ENCODE measurements around the gene HOOK1. TPM values are rescaled to one million over a fixed set of nuclear protein-coding genes. Genes with fewer than 3 reads are reported as not detected.

HOOK1 gene
- total RNA-seq (2021; ENCODE audit: unreplicated experiment), result 0.57 TPM
- 0.13 TPM for polyA plus RNA-seq (2012; ENCODE audit: insufficient read length)
- percentile 31 among the genes with signal in this experiment for Bru-seq, nascent RNA
- percentile 31 among the genes with signal in this experiment for BruChase-seq, experiment 1, labeled RNA remaining after a 2-hour chase
- BruChase-seq, experiment 2, labeled RNA remaining after a 6-hour chase, result percentile 36 among the genes with signal in this experiment
- long read RNA-seq, full-length matches to known transcripts, result 2 of 2 reads
- long read RNA-seq, partial matches to known transcripts, result 0 of 2 reads
- long read RNA-seq, other reads (novel, unspliced or antisense), result 0 of 2 reads

GRCh38 chr1:59814901-59815825 lies at the start of gene HOOK1:
HOOK1 (plus strand) TSS chr1:59814949; CDS start chr1:59815118, 169 bp downstream.
- no peaks in the 10 kb centered on the region for H3K9me3 ChIP-seq (ENCODE audit: control insufficient read depth, insufficient read depth, low read depth, low read length)
- BruUV-seq (replicated peaks), result no TSS peak
- peaks cover 6% of the 10 kb centered on the region; the same call in 1 of the 2 replicates for H3K4me1 ChIP-seq (ENCODE audit: control insufficient read depth, insufficient read depth, low read length)
- H3K4me3 ChIP-seq (ENCODE audit: low read depth in 2 of 2, low read length in 2 of 2), result peak within 1 kb of the TSS; percentile 30 to 43
- ChIA-PET CTCF (no interaction called here), POLR2A (no interaction called here)
- H3K27me3 ChIP-seq (ENCODE audit: control insufficient read depth, insufficient read depth, low read length), result peaks cover 32% of the 10 kb centered on the region
- ATAC-seq (peak; percentile 80), DNase-seq (ENCODE audit: low read depth, low spot score) (no peak)
- no peak within 1 kb of the TSS for H3K27ac ChIP-seq (ENCODE audit: low read length)
- in situ Hi-C loops (cut with HindIII; ENCODE audit: low pct_unique_long_range_greater_than_20kb, low sequenced_read_pairs) (no loop called here), intact Hi-C loops (cut with micrococcal nuclease; ENCODE audit: unreplicated experiment) (no loop called here)
- TF ChIP-seq TCF7L2 (IDR thresholded peaks at IDR 0.05; ENCODE audit: low read depth, low read length) (no peak), SIN3A (IDR thresholded peaks at IDR 0.05; ENCODE audit: borderline replicate concordance, insufficient read depth, low read depth, low read length) (no peak), POLR2AphosphoS5 (IDR thresholded peaks at IDR 0.05; ENCODE audit: low read depth, low read length) (no peak), CTCF (IDR thresholded peaks at IDR 0.05) (no peak)
- TF ChIP-seq, protein P1, sequence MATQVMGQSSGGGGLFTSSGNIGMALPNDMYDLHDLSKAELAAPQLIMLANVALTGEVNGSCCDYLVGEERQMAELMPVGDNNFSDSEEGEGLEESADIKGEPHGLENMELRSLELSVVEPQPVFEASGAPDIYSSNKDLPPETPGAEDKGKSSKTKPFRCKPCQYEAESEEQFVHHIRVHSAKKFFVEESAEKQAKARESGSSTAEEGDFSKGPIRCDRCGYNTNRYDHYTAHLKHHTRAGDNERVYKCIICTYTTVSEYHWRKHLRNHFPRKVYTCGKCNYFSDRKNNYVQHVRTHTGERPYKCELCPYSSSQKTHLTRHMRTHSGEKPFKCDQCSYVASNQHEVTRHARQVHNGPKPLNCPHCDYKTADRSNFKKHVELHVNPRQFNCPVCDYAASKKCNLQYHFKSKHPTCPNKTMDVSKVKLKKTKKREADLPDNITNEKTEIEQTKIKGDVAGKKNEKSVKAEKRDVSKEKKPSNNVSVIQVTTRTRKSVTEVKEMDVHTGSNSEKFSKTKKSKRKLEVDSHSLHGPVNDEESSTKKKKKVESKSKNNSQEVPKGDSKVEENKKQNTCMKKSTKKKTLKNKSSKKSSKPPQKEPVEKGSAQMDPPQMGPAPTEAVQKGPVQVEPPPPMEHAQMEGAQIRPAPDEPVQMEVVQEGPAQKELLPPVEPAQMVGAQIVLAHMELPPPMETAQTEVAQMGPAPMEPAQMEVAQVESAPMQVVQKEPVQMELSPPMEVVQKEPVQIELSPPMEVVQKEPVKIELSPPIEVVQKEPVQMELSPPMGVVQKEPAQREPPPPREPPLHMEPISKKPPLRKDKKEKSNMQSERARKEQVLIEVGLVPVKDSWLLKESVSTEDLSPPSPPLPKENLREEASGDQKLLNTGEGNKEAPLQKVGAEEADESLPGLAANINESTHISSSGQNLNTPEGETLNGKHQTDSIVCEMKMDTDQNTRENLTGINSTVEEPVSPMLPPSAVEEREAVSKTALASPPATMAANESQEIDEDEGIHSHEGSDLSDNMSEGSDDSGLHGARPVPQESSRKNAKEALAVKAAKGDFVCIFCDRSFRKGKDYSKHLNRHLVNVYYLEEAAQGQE (IDR thresholded peaks at IDR 0.05; ENCODE audit: insufficient read depth in 1 of 2, low read depth in 2 of 2, low read length in 1 of 2), result no peak
- H3K36me3 ChIP-seq (ENCODE audit: control insufficient read depth, insufficient read depth, low read length), result no peaks in the 10 kb centered on the region; the same call in 1 of the 2 replicates

GRCh38 chr1:59765011-59765730 lies 49.6 kb upstream of the HOOK1 start:
- POLR2A ChIA-PET, result no interaction called here
- Histone ChIP-seq H3K27me3 (ENCODE audit: control insufficient read depth, insufficient read depth, low read length) (no peaks in the 10 kb centered on the region), H3K9me3 (ENCODE audit: control insufficient read depth, insufficient read depth, low read depth, low read length) (no peaks in the 10 kb centered on the region), H3K4me1 (ENCODE audit: control insufficient read depth, insufficient read depth, low read length) (no peaks in the 10 kb centered on the region), H3K36me3 (ENCODE audit: control insufficient read depth, insufficient read depth, low read length) (no peaks in the 10 kb centered on the region), H3K4me3 (ENCODE audit: low read depth in 2 of 2, low read length in 2 of 2) (no peak overlapping the region), H3K27ac (ENCODE audit: low read length) (no peak overlapping the region)
- intact Hi-C loops (cut with micrococcal nuclease; ENCODE audit: unreplicated experiment), result no loop called here
- no peak for DNase-seq (ENCODE audit: low read depth, low spot score)
- CTCF ChIA-PET, result interaction anchor here (0.7 kb wide), 1 partner anchor 182 kb away, joined by 3 read pairs; no protein-coding TSS in a partner anchor
- TF ChIP-seq TCF7L2 (IDR thresholded peaks at IDR 0.05; ENCODE audit: low read depth, low read length), result no peak
- no peak for TF ChIP-seq SIN3A (IDR thresholded peaks at IDR 0.05; ENCODE audit: borderline replicate concordance, insufficient read depth, low read depth, low read length)
- TF ChIP-seq POLR2AphosphoS5 (IDR thresholded peaks at IDR 0.05; ENCODE audit: low read depth, low read length), result no peak
- TF ChIP-seq, protein P1 (IDR thresholded peaks at IDR 0.05; ENCODE audit: insufficient read depth in 1 of 2, low read depth in 2 of 2, low read length in 1 of 2), result no peak
- TF ChIP-seq CTCF (IDR thresholded peaks at IDR 0.05), result no peak
- no TSS peak for BruUV-seq (replicated peaks)
- no peak for ATAC-seq
- in situ Hi-C loops (cut with HindIII; ENCODE audit: low pct_unique_long_range_greater_than_20kb, low sequenced_read_pairs), result no loop called here
